Measurements from ENCODE around the gene COA1. TPM values are rescaled to one million over a fixed set of nuclear protein-coding genes. Genes with fewer than 3 reads are reported as not detected.

COA1 gene
- total RNA-seq, 1 donor from 2014 or later = 47.9 TPM

- Histone ChIP-seq H3K4me1 (peaks cover 65% of the 10 kb centered on the region), H3K36me3 (peaks cover 10% of the 10 kb centered on the region), H3K4me3 (no peak overlapping the region), H3K9me3 (no peaks in the 10 kb centered on the region), H3K27ac (peak overlapping the region; percentile 48), H3K27me3 (no peaks in the 10 kb centered on the region)
- ATAC-seq = peak; percentile 45
- no peak for DNase-seq
- TF ChIP-seq, protein P1, sequence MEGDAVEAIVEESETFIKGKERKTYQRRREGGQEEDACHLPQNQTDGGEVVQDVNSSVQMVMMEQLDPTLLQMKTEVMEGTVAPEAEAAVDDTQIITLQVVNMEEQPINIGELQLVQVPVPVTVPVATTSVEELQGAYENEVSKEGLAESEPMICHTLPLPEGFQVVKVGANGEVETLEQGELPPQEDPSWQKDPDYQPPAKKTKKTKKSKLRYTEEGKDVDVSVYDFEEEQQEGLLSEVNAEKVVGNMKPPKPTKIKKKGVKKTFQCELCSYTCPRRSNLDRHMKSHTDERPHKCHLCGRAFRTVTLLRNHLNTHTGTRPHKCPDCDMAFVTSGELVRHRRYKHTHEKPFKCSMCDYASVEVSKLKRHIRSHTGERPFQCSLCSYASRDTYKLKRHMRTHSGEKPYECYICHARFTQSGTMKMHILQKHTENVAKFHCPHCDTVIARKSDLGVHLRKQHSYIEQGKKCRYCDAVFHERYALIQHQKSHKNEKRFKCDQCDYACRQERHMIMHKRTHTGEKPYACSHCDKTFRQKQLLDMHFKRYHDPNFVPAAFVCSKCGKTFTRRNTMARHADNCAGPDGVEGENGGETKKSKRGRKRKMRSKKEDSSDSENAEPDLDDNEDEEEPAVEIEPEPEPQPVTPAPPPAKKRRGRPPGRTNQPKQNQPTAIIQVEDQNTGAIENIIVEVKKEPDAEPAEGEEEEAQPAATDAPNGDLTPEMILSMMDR (IDR thresholded peaks at IDR 0.05) = no peak
- intact Hi-C loops (cut with DNase I) = no loop called here
Measured at GRCh38 chr7:43649755-43650274, 79.5 kb downstream of the COA1 start.

DNA sequence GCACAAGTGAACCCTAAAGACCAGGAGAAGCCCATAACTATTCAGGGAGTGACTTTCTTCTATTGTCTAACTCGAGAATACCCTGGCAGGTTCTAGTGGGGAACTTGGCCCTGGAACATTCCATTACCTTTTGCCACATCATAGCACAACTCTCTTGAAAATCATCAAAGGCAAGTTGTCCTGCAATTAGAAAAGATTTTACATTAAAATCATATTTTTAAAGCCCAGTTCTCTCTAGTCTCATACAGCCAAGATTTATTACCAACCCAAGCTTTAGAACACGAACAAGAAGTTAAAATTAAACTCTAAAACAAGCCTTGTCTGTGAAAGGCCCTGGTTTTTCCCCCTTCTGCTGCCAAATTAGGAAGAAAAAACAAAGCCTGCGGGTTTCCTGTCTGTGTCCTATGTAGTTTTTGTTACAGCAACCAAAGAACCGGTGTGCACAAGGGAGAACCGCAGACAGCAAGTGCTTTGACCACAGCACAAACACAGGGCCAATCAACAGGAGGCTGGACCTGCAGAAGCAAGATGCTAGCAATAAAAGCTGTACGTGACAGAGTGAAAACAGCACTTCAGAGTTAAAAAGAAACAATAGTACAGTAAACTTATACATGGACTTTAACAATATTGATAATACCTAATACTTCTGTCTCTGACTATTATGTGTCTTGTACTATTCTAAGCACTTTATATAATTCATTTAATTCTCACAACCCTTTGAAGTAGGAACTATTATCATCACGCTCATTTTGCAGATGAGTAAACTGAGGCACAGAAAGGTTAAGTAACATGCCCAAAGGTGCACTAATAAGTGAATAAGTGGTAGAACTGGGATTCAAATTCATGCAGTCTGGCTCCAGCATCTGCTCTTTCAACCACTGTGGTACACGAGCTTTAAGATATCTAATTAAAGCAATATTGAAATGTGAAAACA is 80.6 kb downstream of the COA1 start:
- Histone ChIP-seq H3K9me3 (no peaks in the 10 kb centered on the region), H3K4me3 (no peak overlapping the region), H3K4me1 (peaks cover 65% of the 10 kb centered on the region), H3K27ac (peak overlapping the region; percentile 89), H3K36me3 (peaks cover 16% of the 10 kb centered on the region), H3K27me3 (no peaks in the 10 kb centered on the region)
- peak; percentile 53 for ATAC-seq
- no peak for DNase-seq
- intact Hi-C loops (cut with DNase I) = no loop called here
- TF ChIP-seq, protein P1 (IDR thresholded peaks at IDR 0.05) = no peak

DNA sequence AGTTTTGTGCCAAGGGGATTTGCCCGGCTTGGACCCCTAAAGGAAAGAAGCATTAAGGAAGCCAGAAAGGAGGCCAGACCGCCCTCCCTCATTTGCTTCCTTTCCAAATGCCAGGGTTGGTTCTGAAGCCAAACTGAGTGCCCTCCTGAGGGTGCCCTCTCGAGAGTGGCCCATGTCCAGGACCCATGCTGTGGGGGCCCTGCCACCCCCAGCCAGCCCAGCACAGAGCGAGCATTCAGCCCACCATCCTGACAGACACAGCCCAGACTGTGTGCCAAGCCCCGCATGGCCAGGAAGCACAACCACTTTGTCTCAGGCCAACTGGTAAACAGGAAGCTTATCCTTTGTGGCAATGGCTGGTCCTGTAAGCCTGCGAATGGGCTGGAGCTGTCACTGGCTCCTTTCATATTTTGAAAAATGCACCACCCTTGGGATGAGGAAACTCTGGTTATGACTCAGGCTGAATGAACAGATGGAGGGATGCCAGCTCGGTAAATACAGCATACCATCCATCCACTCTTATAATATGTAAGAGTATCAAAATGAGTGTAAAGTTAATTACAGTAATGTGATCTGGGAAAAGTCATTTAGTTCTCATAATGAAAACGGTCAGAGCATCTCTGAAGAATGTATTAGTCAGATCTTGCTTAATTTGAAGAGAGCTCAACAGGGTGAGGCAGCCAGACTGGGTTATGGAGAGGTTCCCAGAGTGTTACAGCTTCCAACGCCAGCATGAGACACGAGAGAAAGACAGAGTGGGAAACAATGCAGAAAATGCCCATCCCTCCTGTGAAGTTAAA is 81.5 kb downstream of the COA1 start:
- ATAC-seq = peak; percentile 82
- TF ChIP-seq, protein P1 (IDR thresholded peaks at IDR 0.05) = no peak
- Histone ChIP-seq H3K9me3 (no peaks in the 10 kb centered on the region), H3K4me1 (peaks cover 65% of the 10 kb centered on the region), H3K4me3 (no peak overlapping the region), H3K36me3 (peaks cover 25% of the 10 kb centered on the region), H3K27ac (peak overlapping the region; percentile 89), H3K27me3 (no peaks in the 10 kb centered on the region)
- intact Hi-C loops (cut with DNase I) = no loop called here
- peak; percentile 71 for DNase-seq

- peaks cover 31% of the 10 kb centered on the region for H3K36me3 ChIP-seq
- no peak overlapping the region for H3K4me3 ChIP-seq
- intact Hi-C loops (cut with DNase I) = no loop called here
- H3K4me1 ChIP-seq = peaks cover 65% of the 10 kb centered on the region
- peak overlapping the region; percentile 89 for H3K27ac ChIP-seq
- H3K9me3 ChIP-seq = no peaks in the 10 kb centered on the region
- ATAC-seq = no peak
- DNase-seq = no peak
- no peaks in the 10 kb centered on the region for H3K27me3 ChIP-seq
- TF ChIP-seq, protein P1 (IDR thresholded peaks at IDR 0.05) = no peak
Measured at GRCh38 chr7:43647339-43647672, 82.0 kb downstream of the COA1 start.

DNA sequence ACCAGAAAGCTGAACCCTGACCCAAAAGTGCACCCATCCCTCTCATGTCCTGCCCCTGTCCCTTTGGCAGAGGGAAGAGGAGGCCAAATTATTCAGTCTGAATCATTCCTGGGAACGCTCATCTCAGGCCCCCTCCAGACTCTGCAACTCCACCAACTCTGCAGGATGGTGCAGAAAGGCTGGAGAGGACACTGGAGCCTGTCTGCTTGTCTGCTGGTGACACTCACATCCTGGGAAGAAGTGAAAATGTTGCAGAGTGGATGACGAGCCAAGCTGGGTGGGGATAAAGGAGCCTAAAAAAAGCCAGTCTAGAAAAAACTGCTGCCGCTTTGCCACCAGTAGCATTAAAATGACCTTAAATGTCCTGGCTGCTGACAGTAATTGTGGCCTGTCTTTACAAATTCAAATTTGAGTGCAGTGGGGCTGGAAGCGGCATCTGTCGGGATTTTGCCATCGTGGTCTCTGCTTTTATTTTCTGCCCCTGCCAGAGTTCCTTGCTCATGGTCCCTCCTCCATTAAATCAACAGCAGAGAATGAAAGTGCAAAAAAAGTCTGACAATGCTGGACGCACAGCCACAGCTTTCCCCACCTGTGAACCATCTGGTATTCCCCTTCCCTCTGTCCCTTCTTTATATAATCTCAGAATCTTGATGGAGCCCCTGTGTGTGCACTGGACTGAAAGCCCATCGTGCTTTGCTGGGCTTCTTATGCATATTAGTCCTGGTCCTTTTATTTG is 82.6 kb downstream of the COA1 start:
- intact Hi-C loops (cut with DNase I) = no loop called here
- TF ChIP-seq, protein P1 (IDR thresholded peaks at IDR 0.05) = no peak
- peaks cover 65% of the 10 kb centered on the region for H3K4me1 ChIP-seq
- H3K27me3 ChIP-seq = no peaks in the 10 kb centered on the region
- peaks cover 35% of the 10 kb centered on the region for H3K36me3 ChIP-seq
- H3K9me3 ChIP-seq = no peaks in the 10 kb centered on the region
- no peak overlapping the region for H3K4me3 ChIP-seq
- ATAC-seq (no peak), DNase-seq (no peak)
- peak overlapping the region; percentile 89 for H3K27ac ChIP-seq
